SH-SY5Y (cell line): Measurements from ENCODE around the gene CLDN16.

ENCODE experiments used
- GATA2 ChIP-seq: IDR thresholded peaks from 2 replicates; pipeline ENCODE4 v1.6.1; 2011; ENCODE audit warnings: mild to moderate bottlenecking, low read depth, low read length
- GATA3 ChIP-seq: IDR thresholded peaks from 2 replicates; pipeline ENCODE4 v1.6.1; 2011; ENCODE audit warnings: low read depth, mild to moderate bottlenecking, low read length, moderate library complexity

- TF ChIP-seq GATA2, result no peak
- no peak for TF ChIP-seq GATA3
Observed at GRCh38 chr3:190380184-190380583, 7.8 kb upstream of the CLDN16 start.
